HEK293T (cell line): ENCODE data around the gene ZNF587.

ENCODE experiments used
- BHLHE40 ChIP-seq: fragments of 450-650 bp; IDR thresholded peaks from 2 replicates; pipeline ENCODE4 v1.6.1; 2016; ENCODE audit warnings: mild to moderate bottlenecking, moderate library complexity, borderline replicate concordance
- FOXK2 ChIP-seq: fragments of 450-650 bp; IDR thresholded peaks from 2 replicates; pipeline ENCODE4 v1.6.1; 2016; ENCODE audit warnings: mild to moderate bottlenecking
- FOXM1 ChIP-seq: fragments of 450-650 bp; IDR thresholded peaks from 2 replicates; pipeline ENCODE4 v1.6.1; 2017; ENCODE audit warnings: mild to moderate bottlenecking, borderline replicate concordance
- SP1 ChIP-seq: fragments of 450-650 bp; IDR thresholded peaks from 2 replicates; pipeline ENCODE4 v1.6.1; 2017

DNA sequence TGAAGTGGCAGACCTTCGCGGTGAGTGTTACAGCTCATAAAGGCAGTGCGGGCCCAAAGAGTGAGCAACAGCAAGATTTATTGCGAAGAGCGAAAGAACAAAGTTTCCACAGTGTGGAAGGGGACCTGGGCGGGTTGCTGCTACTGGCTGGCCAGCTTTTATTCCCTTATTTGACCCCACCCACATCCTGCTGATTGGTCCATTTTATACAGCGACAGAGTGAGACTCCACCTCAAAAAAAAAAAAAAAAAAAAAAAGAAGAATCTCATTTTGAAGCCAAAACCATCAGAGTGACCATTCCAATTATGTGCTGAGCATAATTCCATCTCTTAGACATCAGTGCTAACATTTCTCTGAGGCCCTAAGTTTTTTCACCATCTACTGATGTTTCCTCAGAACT lies 33.0 kb upstream of the ZNF587 start:
- no peak for TF ChIP-seq SP1
- no peak for TF ChIP-seq BHLHE40
- TF ChIP-seq FOXK2 = no peak
- no peak for TF ChIP-seq FOXM1
